IPS-18a (cell line): ENCODE data around the gene PCSK2.
A peak's percentile ranks its signal among the peaks of the same experiment; 100 is the strongest.

Experiments
- H3K27ac ChIP-seq: one replicate; pipeline ENCODE4 v1.5.1; 2013; ENCODE audit warnings: low read length
- H3K27me3 ChIP-seq: one replicate; pipeline ENCODE4 v1.6.1; 2013; ENCODE audit warnings: mild to moderate bottlenecking, low read length; ENCODE audit not compliant: control insufficient read depth, insufficient read depth
- H3K36me3 ChIP-seq: one replicate; pipeline ENCODE4 v1.6.1; 2013; ENCODE audit warnings: low read depth, low read length; ENCODE audit not compliant: control insufficient read depth
- H3K4me1 ChIP-seq: one replicate; pipeline ENCODE4 v1.6.1; 2013; ENCODE audit warnings: low read depth, low read length; ENCODE audit not compliant: control insufficient read depth
- H3K4me3 ChIP-seq: one replicate; pipeline ENCODE4 v1.5.1; 2013; ENCODE audit warnings: low read length
- H3K9ac ChIP-seq: one replicate; pipeline ENCODE4 v1.6.1; 2013; ENCODE audit warnings: mild to moderate bottlenecking, low read length, moderate library complexity
- H3K9me3 ChIP-seq: one replicate; pipeline ENCODE4 v1.6.1; 2013; ENCODE audit warnings: low read depth, low read length; ENCODE audit not compliant: control insufficient read depth

The PCSK2 gene

DNA sequence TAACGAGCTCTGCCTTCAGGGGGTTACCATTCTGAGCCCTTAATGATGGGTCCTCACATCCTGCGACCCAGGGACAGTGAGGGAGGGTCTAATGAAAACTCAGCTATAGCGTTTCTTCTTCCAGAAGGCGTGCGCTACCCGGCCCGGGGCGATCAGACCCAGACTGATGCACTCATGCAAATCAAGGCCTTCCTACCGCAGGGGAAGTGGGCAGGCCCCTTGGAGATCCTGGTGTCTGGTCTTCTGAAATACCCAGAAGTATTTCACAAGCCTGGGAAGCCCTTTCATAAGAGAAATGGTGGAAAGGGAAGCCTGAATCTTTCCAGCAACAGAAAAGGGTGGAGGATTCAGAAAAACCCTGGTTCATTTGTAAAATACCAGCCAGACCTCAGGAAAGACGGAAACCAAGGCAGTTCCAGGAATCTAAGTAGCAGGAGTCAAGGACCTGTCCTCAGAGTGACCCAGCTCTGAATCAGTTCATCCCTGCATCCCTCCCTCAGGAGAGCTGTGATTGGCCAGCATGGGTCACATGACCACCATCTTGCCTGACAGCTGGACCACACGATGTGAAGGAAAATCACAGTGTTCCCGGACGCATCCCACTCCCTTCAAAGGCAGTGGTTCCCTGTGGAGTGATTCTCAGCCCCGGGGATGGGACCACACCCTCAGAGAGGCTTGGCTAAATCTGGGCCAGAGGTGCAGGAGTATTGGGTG, 291.7 kb downstream of the PCSK2 start:
- no peaks in the 10 kb centered on the region for H3K36me3 ChIP-seq

DNA sequence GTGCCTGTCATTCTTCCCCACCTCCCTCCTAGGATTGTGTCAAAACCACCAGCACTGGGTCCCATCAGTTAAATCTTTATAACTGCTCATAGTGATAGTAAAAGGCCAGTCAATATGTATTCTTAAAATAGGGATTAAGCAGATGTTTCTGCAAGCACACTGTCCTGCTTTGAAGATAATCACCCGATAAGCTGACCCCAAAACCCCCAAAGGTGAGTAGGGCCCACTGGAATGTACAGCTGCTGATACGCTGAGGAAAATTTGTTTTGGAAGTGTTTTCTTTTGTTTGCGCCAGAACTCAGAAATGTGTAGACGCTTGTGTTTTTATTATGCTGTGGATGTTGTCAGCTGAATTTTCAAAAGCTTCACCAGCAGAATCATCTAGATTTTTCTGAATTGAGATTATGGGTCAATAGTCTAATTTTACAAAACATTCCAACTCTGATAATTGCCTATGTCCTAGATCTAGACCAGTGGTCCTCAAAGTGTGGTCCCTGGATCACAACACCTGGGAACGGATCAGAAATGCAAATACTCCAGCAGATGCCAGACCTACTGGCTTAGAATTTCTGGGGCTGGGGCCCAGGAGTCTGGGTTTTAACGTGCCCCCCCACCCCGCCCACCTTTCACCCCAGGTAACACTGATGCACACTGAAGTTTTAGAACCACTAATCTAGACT, 292.9 kb downstream of the PCSK2 start:
- H3K9ac ChIP-seq = no peak overlapping the region
- H3K36me3 ChIP-seq = no peaks in the 10 kb centered on the region
- H3K4me1 ChIP-seq = no peaks in the 10 kb centered on the region
- H3K27me3 ChIP-seq = no peaks in the 10 kb centered on the region
- H3K9me3 ChIP-seq = no peaks in the 10 kb centered on the region
- H3K27ac ChIP-seq = no peak overlapping the region
- H3K4me3 ChIP-seq = no peak overlapping the region

More for the DNA sequence above, 291.7 kb downstream of the PCSK2 start:
- Histone ChIP-seq H3K4me3 (no peak overlapping the region), H3K4me1 (no peaks in the 10 kb centered on the region), H3K27ac (no peak overlapping the region), H3K9me3 (no peaks in the 10 kb centered on the region), H3K27me3 (no peaks in the 10 kb centered on the region), H3K9ac (no peak overlapping the region)

DNA sequence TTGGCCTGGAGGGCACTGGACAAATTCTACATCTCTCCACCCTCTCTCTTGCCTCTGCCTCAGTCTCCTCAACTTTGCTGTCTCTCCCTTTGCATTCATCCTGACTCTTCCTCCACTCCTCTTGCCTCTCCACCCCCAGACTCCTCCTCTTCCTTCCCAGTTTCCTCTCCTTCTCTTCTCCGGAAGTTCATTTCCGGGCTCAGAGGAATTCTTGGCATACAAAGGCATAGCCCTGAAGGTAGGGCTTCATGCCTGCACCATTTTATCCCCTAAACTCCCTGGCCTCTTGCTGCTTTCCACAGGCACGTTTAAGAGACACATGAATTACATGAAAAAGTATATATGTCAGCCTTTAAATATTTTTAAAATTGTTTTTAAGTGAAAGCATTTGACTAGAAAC, 293.7 kb downstream of the PCSK2 start:
- H3K27ac ChIP-seq = no peak overlapping the region
- no peaks in the 10 kb centered on the region for H3K9me3 ChIP-seq
- H3K9ac ChIP-seq = no peak overlapping the region
- H3K4me3 ChIP-seq = no peak overlapping the region
- H3K4me1 ChIP-seq = no peaks in the 10 kb centered on the region
- no peaks in the 10 kb centered on the region for H3K36me3 ChIP-seq
- no peaks in the 10 kb centered on the region for H3K27me3 ChIP-seq

DNA sequence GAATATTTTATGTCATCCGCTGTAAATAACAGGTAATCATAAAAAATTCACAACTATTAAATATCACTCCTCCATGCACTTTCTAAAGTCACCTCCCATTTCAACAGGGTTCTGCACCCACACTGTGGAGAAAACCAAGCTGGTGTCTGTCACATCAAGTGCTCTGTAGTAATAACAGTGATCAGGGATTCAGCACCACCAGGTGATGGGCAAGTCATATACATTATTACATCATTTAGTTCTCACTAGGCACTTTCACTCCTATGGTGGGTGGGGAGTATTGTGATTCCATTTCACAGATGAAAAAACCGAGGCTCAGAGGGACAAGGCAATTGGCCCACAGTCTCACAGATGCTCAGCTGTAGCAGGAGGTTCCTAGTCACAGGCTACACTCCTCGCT, 295.7 kb downstream of the PCSK2 start:
- Histone ChIP-seq H3K9me3 (no peaks in the 10 kb centered on the region), H3K27me3 (no peaks in the 10 kb centered on the region), H3K36me3 (no peaks in the 10 kb centered on the region), H3K27ac (no peak overlapping the region), H3K4me1 (no peaks in the 10 kb centered on the region), H3K4me3 (no peak overlapping the region), H3K9ac (no peak overlapping the region)

DNA sequence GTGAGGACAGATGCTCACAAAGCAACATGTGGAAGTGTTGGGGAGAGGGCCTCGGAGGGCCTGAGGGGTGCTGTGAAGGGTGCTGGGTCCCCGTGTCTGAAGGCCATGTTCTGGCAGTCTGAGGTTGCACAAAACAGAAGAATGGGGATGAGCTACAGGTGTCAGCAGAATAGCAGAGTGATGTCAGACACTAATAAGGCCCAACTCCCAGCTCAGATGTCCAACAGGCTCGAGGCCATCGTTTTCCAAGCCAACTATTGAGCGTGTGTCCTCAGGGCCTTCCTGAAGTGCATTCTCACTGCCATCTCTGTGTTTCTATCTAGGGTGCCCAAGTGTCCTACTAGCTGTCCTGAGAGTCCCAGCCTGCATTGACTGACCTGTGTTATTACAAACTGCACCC, 296.5 kb downstream of the PCSK2 start:
- no peak overlapping the region for H3K27ac ChIP-seq
- H3K9ac ChIP-seq = no peak overlapping the region
- no peaks in the 10 kb centered on the region for H3K36me3 ChIP-seq
- no peaks in the 10 kb centered on the region for H3K9me3 ChIP-seq
- no peaks in the 10 kb centered on the region for H3K27me3 ChIP-seq
- H3K4me3 ChIP-seq = no peak overlapping the region
- no peaks in the 10 kb centered on the region for H3K4me1 ChIP-seq

DNA sequence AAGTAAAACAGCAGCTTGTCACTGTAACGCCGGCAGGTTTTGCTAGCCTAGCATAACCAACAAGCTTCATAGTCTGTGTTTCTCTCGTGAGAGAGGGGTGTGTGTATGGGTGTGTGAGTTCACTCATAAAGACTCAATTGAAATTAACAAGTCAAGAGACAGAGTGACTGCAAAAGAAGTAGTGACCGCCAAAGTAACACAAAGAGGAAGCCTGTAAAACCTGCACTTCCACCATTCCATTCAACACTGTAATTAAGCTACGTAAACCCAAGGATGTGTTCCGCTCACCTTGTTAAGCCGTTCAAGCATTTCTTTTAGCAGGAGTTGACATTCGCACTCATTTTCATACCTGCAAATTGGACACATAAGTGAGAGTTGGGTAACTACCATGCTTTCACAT, 297.7 kb downstream of the PCSK2 start:
- Histone ChIP-seq H3K4me1 (no peaks in the 10 kb centered on the region), H3K36me3 (no peaks in the 10 kb centered on the region), H3K9ac (no peak overlapping the region), H3K4me3 (no peak overlapping the region), H3K9me3 (no peaks in the 10 kb centered on the region), H3K27me3 (peaks cover under 1% of the 10 kb centered on the region), H3K27ac (no peak overlapping the region)

DNA sequence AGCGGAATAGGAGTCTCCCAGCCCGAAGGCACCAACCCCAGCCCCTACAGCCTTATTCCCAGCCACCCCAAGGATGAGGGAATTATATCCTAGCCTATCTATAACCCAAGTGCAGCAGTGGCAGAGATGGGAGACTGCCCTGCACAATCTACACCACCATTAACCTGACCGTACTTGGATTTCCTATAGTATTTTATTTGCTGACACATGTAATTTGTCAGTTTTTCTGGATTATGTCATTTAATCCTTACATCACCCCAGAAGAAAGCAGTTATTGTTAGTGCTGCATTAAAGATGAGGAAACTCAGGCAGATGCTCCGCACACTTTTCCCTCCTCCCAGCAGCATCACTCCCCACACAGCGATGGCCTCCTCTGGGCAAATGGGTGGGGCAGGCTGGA, 298.3 kb downstream of the PCSK2 start:
- Histone ChIP-seq H3K36me3 (no peaks in the 10 kb centered on the region), H3K9ac (no peak overlapping the region), H3K27me3 (peaks cover 6% of the 10 kb centered on the region), H3K9me3 (no peaks in the 10 kb centered on the region), H3K4me1 (no peaks in the 10 kb centered on the region), H3K4me3 (no peak overlapping the region), H3K27ac (no peak overlapping the region)

DNA sequence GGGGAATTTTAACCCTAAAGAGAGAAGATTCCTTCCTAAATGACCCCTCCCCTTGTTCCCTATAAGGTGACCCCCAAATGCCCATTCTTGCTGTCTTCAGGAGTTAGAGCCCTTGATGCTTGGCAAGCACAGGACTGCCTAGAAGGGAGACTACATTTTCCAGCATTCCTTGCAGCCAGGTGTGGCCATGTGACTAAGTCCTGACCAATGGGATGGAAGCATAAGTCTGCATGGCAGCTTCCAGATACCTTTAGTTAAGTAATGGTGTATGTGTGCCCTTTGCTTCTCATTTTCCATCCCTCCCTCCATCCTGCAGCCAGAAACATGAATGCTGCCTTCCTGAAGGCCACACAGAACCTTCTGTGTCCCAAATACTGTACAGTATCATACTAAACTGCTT, 298.8 kb downstream of the PCSK2 start:
- H3K4me3 ChIP-seq = no peak overlapping the region
- peaks cover 12% of the 10 kb centered on the region for H3K27me3 ChIP-seq
- H3K36me3 ChIP-seq = no peaks in the 10 kb centered on the region
- H3K4me1 ChIP-seq = peaks cover 4% of the 10 kb centered on the region
- H3K27ac ChIP-seq = no peak overlapping the region
- H3K9me3 ChIP-seq = no peaks in the 10 kb centered on the region
- H3K9ac ChIP-seq = no peak overlapping the region

DNA sequence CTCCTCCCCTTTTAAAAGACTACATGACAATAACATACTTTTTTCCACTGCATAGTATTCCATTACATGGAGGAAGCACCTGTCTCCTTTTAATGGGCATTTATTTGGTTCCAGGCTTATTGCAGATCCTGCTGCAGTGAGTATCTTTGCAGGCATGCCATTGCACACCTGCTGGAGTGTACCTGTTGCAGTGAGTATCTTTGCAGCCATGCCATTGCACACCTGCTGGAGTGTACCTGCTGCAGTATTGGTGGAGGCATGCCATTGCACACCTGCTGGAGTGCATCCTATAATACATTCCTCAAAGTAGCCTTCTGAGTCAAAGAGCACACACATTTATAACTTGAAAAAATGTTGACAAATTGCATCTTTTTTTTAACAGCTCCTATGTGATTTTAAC, 302.7 kb downstream of the PCSK2 start:
- Histone ChIP-seq H3K27ac (no peak overlapping the region), H3K27me3 (peaks cover 13% of the 10 kb centered on the region), H3K9me3 (no peaks in the 10 kb centered on the region), H3K4me3 (no peak overlapping the region), H3K36me3 (no peaks in the 10 kb centered on the region), H3K4me1 (peaks cover 24% of the 10 kb centered on the region), H3K9ac (no peak overlapping the region)

DNA sequence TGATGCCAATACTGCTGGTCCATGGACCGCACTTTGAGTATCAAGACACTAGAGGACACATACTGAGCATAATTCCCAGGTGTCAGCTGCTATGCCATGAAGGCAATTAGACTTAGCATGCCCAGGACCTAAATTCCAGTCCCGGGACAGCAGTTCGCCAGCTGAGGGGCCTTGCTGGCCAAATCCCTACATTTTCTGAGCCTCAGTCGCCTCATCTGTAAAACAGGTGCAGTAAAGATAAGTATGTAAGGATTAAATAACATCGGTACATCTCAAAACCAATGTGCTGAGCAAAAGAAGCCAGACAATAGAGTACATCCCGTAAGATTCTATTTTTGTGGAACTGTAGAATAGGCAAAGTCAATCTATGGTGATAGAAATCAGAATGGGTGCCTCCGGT, 303.3 kb downstream of the PCSK2 start:
- peak overlapping the region; percentile 73 for H3K9ac ChIP-seq
- peaks cover 13% of the 10 kb centered on the region for H3K27me3 ChIP-seq
- no peak overlapping the region for H3K27ac ChIP-seq
- no peaks in the 10 kb centered on the region for H3K36me3 ChIP-seq
- no peaks in the 10 kb centered on the region for H3K9me3 ChIP-seq
- H3K4me3 ChIP-seq = peak overlapping the region; percentile 68
- H3K4me1 ChIP-seq = peaks cover 24% of the 10 kb centered on the region

DNA sequence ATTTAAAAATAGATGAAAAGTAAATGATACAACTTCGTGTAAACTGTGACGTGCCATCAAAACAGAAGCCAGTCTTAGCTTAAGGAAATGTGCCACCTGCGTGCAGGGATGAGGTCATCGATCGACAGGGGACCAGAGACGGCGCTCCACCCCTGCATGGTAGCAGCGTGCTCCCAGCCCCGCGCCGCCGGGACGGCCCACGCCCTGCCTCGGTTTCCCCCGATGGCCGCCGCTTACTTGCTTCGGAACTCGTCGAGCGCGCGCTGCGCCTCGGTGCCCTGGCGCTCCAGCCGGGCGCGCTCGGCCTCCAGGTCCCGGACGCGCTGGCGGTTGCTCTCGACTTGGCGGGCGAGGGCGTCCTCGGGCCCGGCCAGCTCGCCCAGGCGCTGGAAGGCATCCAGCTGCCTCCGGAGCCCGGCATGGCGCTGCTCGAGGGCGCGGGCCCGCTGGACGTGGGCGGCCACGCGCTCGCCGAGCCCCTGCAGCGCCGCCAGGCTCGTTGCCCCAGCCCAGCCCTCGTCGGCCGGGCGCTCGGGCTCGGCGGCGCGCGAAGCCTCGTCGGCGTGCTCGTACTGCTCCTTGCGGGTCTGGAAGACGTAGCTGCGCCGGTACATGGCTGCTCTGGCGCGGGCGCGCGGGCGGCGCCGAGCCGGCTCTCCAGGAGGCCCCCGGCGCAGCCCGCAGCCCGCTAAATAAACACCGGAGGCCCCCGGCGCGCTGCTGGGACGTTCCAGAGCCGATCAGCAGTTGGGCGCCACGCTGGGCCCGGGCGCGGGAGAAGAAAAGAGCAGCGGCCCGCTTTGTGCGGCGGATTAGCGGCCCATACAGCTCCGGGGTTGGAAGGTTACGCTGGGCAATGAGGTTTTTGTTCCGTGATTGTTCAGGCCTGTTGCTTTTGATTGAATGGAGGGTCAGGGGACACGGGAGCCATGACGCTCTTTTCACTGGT, 304.1 kb downstream of the PCSK2 start, which contains the start of gene BFSP1:
Gene BFSP1, minus strand, starts transcription at position 664 of the 949 bp plus-strand sequence. Its CDS starts 50 bp downstream, at position 614.
- peaks cover 24% of the 10 kb centered on the region for H3K4me1 ChIP-seq
- peak within 1 kb of the TSS; percentile 68 for H3K4me3 ChIP-seq
- no peak within 1 kb of the TSS for H3K27ac ChIP-seq
- peak within 1 kb of the TSS; percentile 73 for H3K9ac ChIP-seq
- H3K27me3 ChIP-seq = peaks cover 13% of the 10 kb centered on the region
- no peaks in the 10 kb centered on the region for H3K36me3 ChIP-seq
- no peaks in the 10 kb centered on the region for H3K9me3 ChIP-seq
